Prostate gland (tissue), 2 donors: ENCODE data around the gene FH.

Experiments used
- CTCF ChIP-seq, 4 experiments: fragments of 200-600 bp in 2 of 4; fragments of 450-650 bp in 2 of 4; sonication (generic) in 2 of 4; IDR thresholded peaks; 1 replicate in 3 of 4; 2 replicates in 1 of 4; pipeline ENCODE4 v1.5.1; 2016 to 2019; ENCODE audit warnings: antibody characterized with exemption in 4 of 4, mild to moderate bottlenecking in 2 of 4, moderate library complexity in 2 of 4
- POLR2A ChIP-seq: fragments of 450-650 bp; IDR thresholded peaks from one replicate; pipeline ENCODE4 v1.6.1; 2016; ENCODE audit warnings: antibody characterized with exemption, mild to moderate bottlenecking
- POLR2AphosphoS5 ChIP-seq: sonication (generic); formaldehyde crosslinking; IDR thresholded peaks from one replicate; pipeline ENCODE4 v1.6.1; 2017; ENCODE audit warnings: antibody characterized with exemption

GRCh38 chr1:241457421-241457820, 62.1 kb downstream of the FH start:
- TF ChIP-seq CTCF (IDR thresholded peaks at IDR 0.05) (no peak), POLR2A (no peak), POLR2AphosphoS5 (no peak)
